Ishikawa (cell line): ENCODE measurements around the gene LIX1L.

Experiments used
- CEBPB ChIP-seq: IDR thresholded peaks from 2 replicates; pipeline ENCODE4 v1.6.1; 2012
- EGR1 ChIP-seq: IDR thresholded peaks from 2 replicates; pipeline ENCODE4 v1.6.1; 2012
- EP300 ChIP-seq: IDR thresholded peaks from 2 replicates; pipeline ENCODE4 v1.6.1; 2012; ENCODE audit warnings: borderline replicate concordance
- FOXM1 ChIP-seq: IDR thresholded peaks from 2 replicates; pipeline ENCODE4 v1.6.1; 2012; ENCODE audit warnings: low read depth, borderline replicate concordance
- MAX ChIP-seq: IDR thresholded peaks from 2 replicates; pipeline ENCODE4 v1.6.1; 2012
- RAD21 ChIP-seq: IDR thresholded peaks from 2 replicates; pipeline ENCODE4 v1.6.1; 2012; ENCODE audit warnings: low read depth
- REST ChIP-seq: IDR thresholded peaks from 2 replicates; pipeline ENCODE4 v1.6.1; 2012; ENCODE audit warnings: low read depth, mild to moderate bottlenecking
- TAF1 ChIP-seq: IDR thresholded peaks from 2 replicates; pipeline ENCODE4 v1.6.1; 2012; ENCODE audit warnings: low read depth, mild to moderate bottlenecking
- TCF12 ChIP-seq: IDR thresholded peaks from 2 replicates; pipeline ENCODE4 v1.6.1; 2012; ENCODE audit warnings: low read depth
- TEAD4 ChIP-seq: IDR thresholded peaks from 2 replicates; pipeline ENCODE4 v1.6.1; 2012
- USF1 ChIP-seq: IDR thresholded peaks from 2 replicates; pipeline ENCODE4 v1.6.1; 2012
- YY1 ChIP-seq: IDR thresholded peaks from 2 replicates; pipeline ENCODE4 v1.6.1; 2012; ENCODE audit warnings: low read depth

GRCh38 chr1:145992502-145992936 lies 34.7 kb upstream of the LIX1L start:
- no peak for TF ChIP-seq YY1
- TF ChIP-seq RAD21, result no peak
- TF ChIP-seq TCF12, result no peak
- no peak for TF ChIP-seq TEAD4
- TF ChIP-seq MAX, result no peak
- TF ChIP-seq TAF1, result no peak
- no peak for TF ChIP-seq EP300
- no peak for TF ChIP-seq USF1
- TF ChIP-seq EGR1, result no peak
- no peak for TF ChIP-seq FOXM1
- TF ChIP-seq CEBPB, result no peak
- no peak for TF ChIP-seq REST
